TTC549 (cell line): Measurements from ENCODE around the gene GLIS1.

ENCODE experiments used
- FAIRE-seq: peaks from 2 replicates; lab custom pipeline; 2012; peaks lifted over from hg19 to GRCh38; lab: Jason Lieb, UNC

The GLIS1 gene

GRCh38 chr1:53526451-53527101, 212.4 kb downstream of the GLIS1 start:
- FAIRE-seq, result no peak

GRCh38 chr1:53525595-53525994, 213.4 kb downstream of the GLIS1 start:
- FAIRE-seq, result no peak

GRCh38 chr1:53524428-53525375, 214.3 kb downstream of the GLIS1 start:
- FAIRE-seq, result no peak

- no peak for FAIRE-seq
Measured at GRCh38 chr1:53521924-53522552, 216.9 kb downstream of the GLIS1 start.

DNA sequence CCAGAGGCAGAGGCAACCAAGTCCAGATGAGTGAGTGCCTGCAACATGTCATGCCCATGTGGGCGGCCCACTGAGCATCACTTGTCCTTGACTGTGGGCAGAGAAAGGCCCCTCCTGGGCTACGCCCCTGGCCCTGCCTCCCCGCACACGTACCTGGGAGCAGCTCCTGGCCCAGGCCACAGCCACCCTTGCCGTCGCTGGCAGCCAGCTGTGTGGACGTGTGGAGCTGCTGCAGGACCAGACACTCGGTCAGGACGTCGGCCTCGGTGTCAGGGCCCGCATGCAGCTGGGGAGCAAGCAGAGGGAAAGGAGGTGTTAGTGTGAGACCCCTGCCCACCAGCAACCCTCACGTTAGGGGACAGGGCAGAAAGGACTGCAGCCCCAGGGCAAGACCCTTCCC, 218.5 kb downstream of the GLIS1 start:
- FAIRE-seq, result no peak

DNA sequence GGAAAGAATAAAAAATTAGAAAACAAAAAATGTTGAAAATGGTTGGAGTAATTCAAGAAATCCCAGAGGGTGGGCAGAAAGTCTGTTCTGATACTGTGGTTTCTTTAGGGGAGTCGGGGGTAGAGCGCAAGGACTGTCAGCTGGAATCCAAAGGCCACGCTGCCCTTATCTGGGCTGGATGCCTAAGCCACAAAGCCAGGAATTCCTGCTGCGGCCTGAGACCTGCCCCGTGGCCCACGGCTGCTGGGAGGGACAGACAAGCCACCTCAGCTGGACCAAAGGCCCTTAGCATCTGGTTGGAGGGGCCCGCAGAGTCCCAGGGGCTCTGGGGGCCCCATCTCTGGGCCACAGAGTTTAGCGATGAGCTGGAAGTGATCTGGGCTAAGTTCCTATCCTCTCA, 219.5 kb downstream of the GLIS1 start:
- FAIRE-seq, result no peak

DNA sequence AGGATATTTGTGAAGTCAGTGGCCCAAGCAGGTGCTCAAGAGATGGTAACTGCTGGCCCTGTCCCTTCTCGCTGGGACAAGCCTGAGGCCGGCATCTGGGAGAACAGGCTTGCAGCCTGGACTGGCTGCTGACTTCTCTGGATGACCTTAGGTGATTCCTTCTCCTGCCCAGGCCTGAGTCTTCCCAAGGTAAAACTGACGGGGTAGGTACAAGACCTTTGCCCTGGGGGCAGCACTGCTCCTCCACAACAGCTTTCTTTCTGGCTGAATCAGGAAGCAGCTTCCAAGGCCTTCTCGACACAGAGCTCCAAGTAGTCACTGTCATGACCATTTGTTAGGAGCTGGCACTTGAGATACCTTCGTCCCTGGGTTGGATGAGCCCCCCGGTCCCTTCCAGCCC, 220.2 kb downstream of the GLIS1 start:
- no peak for FAIRE-seq

GRCh38 chr1:53517821-53518352, 221.1 kb downstream of the GLIS1 start:
- no peak for FAIRE-seq

DNA sequence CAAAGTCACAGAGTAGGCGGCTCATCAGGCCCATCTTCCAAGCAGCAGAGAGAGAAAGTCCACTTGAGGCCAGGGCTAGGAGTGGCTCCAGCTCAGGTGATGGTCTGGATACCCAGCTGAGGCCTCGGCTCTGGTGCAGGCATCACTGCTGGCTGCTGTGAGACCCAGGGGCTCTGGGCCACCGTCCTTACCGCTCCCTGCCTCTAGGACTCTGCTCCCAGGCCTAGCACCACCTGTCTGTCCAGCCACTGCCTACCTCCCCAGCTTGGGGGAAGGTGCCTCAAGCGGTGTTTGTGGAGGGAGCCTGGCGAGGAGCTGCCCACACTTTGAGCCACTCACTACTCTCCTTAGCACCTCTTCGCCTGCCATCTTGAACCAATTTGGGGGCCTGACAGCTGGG, 221.9 kb downstream of the GLIS1 start:
- no peak for FAIRE-seq

- no peak for FAIRE-seq
Measured at GRCh38 chr1:53516181-53516580, 222.8 kb downstream of the GLIS1 start.

GRCh38 chr1:53514436-53514835, 224.5 kb downstream of the GLIS1 start:
- no peak for FAIRE-seq

DNA sequence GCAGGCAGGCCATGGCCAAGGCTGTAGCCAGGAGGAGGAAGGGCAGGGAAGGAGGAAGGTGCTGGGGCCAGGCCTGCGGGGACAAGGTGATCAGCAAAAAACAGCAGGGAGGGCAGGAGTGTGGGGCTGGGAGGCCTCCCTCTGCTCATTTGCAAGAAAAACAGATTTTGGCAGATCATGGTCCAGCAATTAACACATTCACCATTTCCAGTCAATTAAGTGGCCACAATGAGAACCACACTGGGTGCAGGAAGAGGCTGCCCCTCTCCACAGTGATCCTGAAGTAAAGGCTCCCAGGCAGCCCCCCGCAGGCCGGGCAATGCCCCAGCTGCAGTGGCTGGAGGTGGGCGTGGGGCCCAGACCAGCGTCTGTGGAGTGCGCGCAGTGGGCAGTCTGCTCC, 225.1 kb downstream of the GLIS1 start:
- no peak for FAIRE-seq

- no peak for FAIRE-seq
Measured at GRCh38 chr1:53512807-53513755, 225.9 kb downstream of the GLIS1 start.

DNA sequence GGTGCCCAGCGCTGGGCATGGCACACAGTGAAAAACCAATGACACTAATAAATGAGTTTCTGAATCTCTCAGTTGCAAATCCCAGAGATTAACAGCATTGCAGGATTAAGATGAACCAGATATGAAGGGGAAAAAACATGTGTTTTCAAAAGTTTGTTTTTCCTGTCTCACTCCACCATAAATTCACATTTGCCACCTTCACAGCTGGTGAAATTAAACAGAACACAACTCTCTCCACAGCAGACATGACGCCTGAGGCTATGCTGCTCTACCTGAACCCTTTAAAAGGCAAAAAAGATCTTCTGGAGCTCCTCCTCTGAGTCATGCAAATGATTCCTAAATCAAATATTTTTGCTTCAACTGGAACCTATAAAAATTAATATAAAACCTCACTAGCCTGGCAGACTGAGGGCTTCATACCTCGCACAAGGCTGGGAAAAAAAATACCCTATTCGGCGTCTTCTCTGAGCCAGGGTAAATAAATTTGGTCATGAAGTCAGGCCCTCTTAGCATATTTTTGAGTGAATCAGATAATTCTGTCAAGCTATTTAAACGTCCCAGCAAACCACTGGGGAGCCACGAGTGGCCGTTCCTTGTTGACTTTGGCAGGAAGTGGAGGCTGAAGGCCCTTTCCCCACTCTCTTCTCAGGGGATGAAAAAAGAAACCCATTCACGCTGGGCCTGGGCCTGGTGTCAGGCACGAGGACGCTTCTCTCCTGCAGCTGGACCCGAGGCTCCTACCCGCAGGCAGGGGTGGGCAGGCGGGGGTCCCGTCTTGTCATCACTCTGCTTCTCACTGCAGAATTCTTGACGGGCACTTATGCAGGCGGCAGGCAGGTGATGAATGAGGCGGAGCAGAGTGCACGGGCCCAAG, 226.8 kb downstream of the GLIS1 start:
- no peak for FAIRE-seq

DNA sequence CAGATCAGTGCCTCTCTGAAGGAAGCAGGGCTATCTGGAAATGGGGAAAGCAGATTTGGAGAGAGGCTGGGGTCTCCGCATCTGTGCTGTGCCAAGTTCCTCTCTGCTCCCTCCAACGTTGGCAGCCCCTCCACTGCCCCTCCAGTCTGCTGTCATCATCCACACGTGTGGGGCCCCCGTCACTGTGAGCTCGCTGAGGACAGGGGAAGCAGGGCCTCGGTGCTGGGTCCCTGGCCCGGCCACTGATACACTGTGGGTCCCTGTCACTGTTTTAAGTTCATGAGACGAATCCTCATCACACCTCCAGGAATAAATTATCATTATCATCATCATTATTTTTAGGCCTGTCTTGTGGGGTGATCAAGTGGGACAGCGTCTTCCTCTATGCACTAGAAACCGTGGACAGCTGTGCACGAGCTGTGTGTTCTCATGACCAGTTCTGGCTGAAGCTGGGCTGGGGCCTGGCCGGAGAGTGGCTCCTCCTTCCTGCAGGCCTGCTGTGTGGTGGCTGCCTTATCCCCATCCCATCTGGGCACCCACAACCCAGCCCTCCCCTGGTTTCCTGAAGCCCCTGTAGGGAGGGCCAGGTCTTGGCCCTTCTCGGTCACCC, 227.5 kb downstream of the GLIS1 start:
- no peak for FAIRE-seq

DNA sequence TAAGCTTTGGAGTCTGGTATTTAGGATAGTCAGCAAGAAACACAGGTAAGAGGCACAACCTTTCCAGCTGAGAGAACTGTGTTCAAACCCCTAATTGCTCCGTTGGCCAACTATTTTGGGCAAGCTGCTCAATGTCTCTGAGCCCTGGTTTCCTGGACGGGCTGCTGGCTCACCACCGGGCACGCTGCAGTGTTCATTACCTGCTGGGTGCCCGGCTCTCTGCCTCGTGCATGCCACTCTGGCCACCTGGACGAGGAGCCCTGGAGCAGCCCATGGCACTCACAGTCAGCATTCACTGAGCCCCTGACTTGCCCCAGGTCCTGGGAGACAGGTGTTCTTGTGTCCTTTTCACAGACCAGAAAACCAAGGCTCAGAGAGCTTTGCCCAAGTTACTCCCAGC, 228.7 kb downstream of the GLIS1 start:
- no peak for FAIRE-seq

DNA sequence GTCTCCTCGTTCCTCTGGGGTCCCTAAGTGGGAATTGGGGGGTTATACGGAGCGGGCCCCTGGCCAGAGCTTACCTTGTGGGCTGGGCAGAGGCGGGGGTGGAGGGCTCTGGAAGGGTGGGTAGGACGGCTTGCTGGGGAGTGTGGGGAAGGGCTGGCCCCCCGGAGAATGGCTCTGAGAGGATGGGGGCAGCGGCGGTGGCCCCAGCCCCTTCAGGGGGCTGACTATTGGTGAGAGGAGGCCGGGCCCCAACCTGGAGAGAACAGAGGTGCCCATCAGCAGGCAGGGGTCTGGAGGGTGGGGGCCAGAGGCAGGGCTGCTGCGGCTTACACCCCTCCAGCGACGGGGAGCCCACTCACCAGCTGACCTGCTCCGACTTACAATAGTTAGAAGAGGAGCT, 229.2 kb downstream of the GLIS1 start:
- no peak for FAIRE-seq

DNA sequence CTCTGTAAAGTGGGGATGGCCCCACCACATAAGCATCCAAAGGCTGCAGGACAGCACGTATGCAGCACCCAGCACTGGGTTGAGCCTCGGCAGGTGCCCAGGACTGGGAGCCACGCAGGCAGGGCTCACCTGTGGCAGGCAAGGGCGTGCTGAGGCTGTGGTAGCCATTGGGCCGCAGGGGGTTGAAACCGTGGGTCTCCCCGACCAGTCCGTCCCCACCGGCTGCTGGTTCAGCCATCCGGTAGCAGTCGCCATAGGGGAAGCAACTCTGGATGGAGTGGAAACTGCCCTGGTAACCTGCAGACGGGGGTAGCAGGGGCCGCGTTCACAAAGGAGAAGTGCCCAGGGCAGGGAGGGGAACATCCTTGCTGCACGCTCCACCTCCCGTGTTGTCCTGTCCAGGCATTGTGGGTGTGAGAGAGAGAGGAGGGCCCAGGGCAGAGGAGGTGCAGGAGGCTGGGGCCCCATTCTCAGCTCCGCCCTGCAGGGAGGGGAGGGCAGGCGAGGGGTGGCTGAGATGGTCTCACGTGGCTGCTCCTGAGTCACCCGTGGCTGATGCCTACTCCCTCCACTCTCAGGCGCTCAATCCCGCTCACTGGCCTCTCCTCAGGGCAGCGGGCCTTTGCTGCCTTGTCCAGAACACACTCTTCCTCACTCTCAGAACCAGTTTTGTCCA, 229.8 kb downstream of the GLIS1 start:
- FAIRE-seq, result no peak

DNA sequence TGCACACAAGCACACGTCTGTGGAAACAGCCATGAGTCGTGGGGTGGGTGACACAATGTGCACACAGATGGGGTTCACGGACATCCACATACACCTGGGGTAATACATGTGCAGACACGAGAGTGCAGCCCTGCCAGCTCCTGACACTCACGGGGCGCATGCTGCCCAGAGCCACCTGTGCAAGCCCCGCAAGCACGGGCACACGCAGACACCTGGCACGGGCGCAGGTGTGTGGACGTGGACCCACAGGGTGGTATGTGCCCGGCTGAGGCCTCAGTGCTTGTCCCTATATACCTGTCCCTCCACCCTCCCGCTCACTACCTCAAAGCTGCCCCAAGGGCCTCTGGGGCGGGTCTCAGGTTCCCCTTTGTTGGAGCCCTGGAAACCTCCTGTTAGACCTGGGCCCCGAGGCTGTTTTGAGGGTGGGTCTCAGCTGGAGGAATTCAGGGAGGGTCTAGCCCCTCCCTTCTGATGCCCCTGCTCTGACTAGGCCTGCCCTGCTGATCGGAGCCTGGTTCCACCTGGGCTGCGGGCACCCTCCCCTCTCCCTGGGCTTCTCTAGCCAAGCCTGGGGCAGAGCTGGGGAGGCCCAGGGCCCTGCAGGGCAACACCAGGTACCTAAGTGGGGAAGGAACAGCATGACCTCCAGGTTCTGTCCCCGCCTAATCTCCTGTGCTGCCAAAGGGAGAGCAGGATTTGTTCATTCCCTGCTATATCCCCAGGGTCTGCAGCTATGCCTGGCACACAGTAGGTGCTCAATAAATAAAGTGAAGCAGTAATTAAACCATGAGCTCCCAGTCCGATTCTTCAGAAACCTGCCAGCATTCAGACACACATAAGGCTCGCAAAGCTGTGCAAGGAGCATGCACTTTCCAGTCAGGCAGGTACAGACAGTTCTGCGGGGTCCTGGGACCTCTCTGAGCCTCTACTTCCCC, 230.6 kb downstream of the GLIS1 start:
- no peak for FAIRE-seq
